Astrocyte (in vitro differentiated cells and primary cell): ENCODE measurements around the gene ASPG. TPM values are rescaled to one million over a fixed set of nuclear protein-coding genes. Genes with fewer than 3 reads are reported as not detected.

ENCODE experiments used
- DNase-seq: peaks from one replicate; pipeline ENCODE4 v3.0.0-alpha.2; 2010; ENCODE audit warnings: low read depth
- FAIRE-seq: peaks from 2 replicates; lab custom pipeline; 2011; peaks lifted over from hg19 to GRCh38; lab: Jason Lieb, UNC
- H2AFZ ChIP-seq: 2 replicates; pipeline ENCODE4 v1.6.0; 2012; ENCODE audit warnings: low read depth, low read length, inconsistent platforms
- H3K27ac ChIP-seq: 2 replicates; pipeline ENCODE4 v1.5.1; 2011; ENCODE audit warnings: low read depth, low read length, inconsistent platforms
- H3K27me3 ChIP-seq: 2 replicates; pipeline ENCODE4 v1.6.0; 2011; ENCODE audit warnings: low read length, inconsistent platforms; ENCODE audit not compliant: insufficient read depth
- H3K36me3 ChIP-seq: 2 replicates; pipeline ENCODE4 v1.5.1; 2011; ENCODE audit warnings: low read length, inconsistent platforms; ENCODE audit not compliant: insufficient read depth
- H3K4me1 ChIP-seq: 2 replicates; pipeline ENCODE4 v1.5.1; 2011; ENCODE audit warnings: low read length, inconsistent platforms; ENCODE audit not compliant: insufficient read depth
- H3K4me2 ChIP-seq: 2 replicates; pipeline ENCODE4 v1.6.0; 2012; ENCODE audit warnings: low read length, inconsistent platforms
- H3K4me3 ChIP-seq: 2 replicates; pipeline ENCODE4 v1.5.1; 2011; ENCODE audit warnings: low read depth, mild to moderate bottlenecking, low read length, inconsistent platforms; ENCODE audit not compliant: insufficient read depth
- H3K79me2 ChIP-seq: 2 replicates; pipeline ENCODE4 v1.6.0; 2012; ENCODE audit warnings: mild to moderate bottlenecking, low read length, inconsistent platforms; ENCODE audit not compliant: insufficient read depth
- H3K9ac ChIP-seq: 2 replicates; pipeline ENCODE4 v1.6.0; 2012; ENCODE audit warnings: mild to moderate bottlenecking, low read length, inconsistent platforms
- H3K9me3 ChIP-seq: 2 replicates; pipeline ENCODE4 v1.5.1; 2012; ENCODE audit warnings: low read depth, mild to moderate bottlenecking, low read length, inconsistent platforms; ENCODE audit not compliant: insufficient read depth
- H4K20me1 ChIP-seq: 2 replicates; pipeline ENCODE4 v1.6.0; 2012; ENCODE audit warnings: low read length, inconsistent platforms; ENCODE audit not compliant: insufficient read depth
- H3K27ac Mint-ChIP-seq: one replicate; pipeline ENCODE4 v1.8.0; 2021; ENCODE audit warnings: mild to moderate bottlenecking, mixed read lengths; ENCODE audit not compliant: unreplicated experiment
- H3K27me3 Mint-ChIP-seq: one replicate; pipeline ENCODE4 v1.8.0; 2021; ENCODE audit warnings: low read depth, mixed read lengths; ENCODE audit not compliant: unreplicated experiment
- H3K36me3 Mint-ChIP-seq: one replicate; pipeline ENCODE4 v1.8.0; 2021; ENCODE audit warnings: low read depth, mixed read lengths; ENCODE audit not compliant: unreplicated experiment
- H3K4me1 Mint-ChIP-seq: one replicate; pipeline ENCODE4 v1.8.0; 2021; ENCODE audit warnings: low read depth, mixed read lengths; ENCODE audit not compliant: unreplicated experiment
- H3K4me3 Mint-ChIP-seq: one replicate; pipeline ENCODE4 v1.8.0; 2021; ENCODE audit warnings: mild to moderate bottlenecking, moderate library complexity, mixed read lengths; ENCODE audit not compliant: unreplicated experiment
- H3K9me3 Mint-ChIP-seq: one replicate; pipeline ENCODE4 v1.8.0; 2021; ENCODE audit warnings: mild to moderate bottlenecking, mixed read lengths; ENCODE audit not compliant: unreplicated experiment
- EZH2 ChIP-seq: IDR thresholded peaks from 2 replicates; pipeline ENCODE4 v1.6.1; 2012; ENCODE audit warnings: mild to moderate bottlenecking, low read length, inconsistent platforms; ENCODE audit not compliant: insufficient read depth
- total RNA-seq: library from RNA; stranded (reverse); gene quantifications from 2 replicates; pipeline ENCODE4 v1.2.1, GENCODE V29; 2021
- TF ChIP-seq, protein P1 (sequence below): IDR thresholded peaks from 2 replicates; pipeline ENCODE4 v1.5.1; 2011; ENCODE audit warnings: low read depth, mild to moderate bottlenecking, inconsistent platforms, low read length, moderate library complexity; ENCODE audit not compliant: insufficient read depth

The ASPG gene
- total RNA-seq, 1 donor from 2014 or later, result not detected

DNA sequence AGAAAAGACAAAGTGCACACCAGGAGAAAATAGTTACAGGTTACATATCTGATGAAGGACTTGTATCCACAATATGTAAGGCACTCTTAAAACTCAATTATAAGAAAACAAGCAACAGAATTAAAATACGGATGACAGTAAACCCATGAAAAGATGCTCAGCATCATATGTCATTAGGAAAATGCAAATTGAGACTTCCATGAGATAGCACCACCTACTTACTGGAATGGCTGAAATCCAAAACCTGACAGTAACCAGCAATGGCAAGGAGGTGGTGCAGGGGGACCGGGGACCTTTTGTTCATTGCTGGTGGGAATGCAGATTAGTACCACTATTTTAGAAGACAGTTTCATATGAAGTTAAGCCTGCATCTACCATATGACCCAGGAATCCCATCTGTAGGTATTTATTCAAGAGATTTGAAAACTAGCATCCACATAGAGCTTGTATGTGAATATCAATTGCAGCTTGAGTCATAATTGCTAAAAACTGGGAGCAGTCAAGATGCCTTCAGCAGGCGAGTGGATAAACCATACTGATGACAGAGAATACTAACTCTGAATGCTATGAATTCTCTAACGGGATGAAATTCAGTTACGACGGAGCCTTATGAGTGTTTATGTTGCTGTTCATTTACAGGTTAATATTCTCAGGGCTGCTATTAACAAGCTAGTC lies 43.9 kb upstream of the ASPG start:
- H3K4me3 ChIP-seq, result no peak overlapping the region
- no peaks in the 10 kb centered on the region for H4K20me1 ChIP-seq
- Mint-ChIP-seq H3K4me1 (no peaks in the 10 kb centered on the region), H3K9me3 (no peaks in the 10 kb centered on the region), H3K36me3 (no peaks in the 10 kb centered on the region), H3K27ac (no peak overlapping the region), H3K4me3 (no peak overlapping the region), H3K27me3 (peaks cover 32% of the 10 kb centered on the region)
- no peaks in the 10 kb centered on the region for H3K4me1 ChIP-seq
- DNase-seq (no peak), FAIRE-seq (no peak)
- H3K4me2 ChIP-seq, result no peak overlapping the region
- H3K79me2 ChIP-seq, result no peaks in the 10 kb centered on the region
- no peaks in the 10 kb centered on the region for H3K36me3 ChIP-seq
- no peak overlapping the region for H3K27ac ChIP-seq
- H3K9ac ChIP-seq, result no peak overlapping the region
- H3K9me3 ChIP-seq, result no peaks in the 10 kb centered on the region
- H2AFZ ChIP-seq, result no peak overlapping the region
- peaks cover 5% of the 10 kb centered on the region for H3K27me3 ChIP-seq
- TF ChIP-seq EZH2, result no peak
- TF ChIP-seq, protein P1, sequence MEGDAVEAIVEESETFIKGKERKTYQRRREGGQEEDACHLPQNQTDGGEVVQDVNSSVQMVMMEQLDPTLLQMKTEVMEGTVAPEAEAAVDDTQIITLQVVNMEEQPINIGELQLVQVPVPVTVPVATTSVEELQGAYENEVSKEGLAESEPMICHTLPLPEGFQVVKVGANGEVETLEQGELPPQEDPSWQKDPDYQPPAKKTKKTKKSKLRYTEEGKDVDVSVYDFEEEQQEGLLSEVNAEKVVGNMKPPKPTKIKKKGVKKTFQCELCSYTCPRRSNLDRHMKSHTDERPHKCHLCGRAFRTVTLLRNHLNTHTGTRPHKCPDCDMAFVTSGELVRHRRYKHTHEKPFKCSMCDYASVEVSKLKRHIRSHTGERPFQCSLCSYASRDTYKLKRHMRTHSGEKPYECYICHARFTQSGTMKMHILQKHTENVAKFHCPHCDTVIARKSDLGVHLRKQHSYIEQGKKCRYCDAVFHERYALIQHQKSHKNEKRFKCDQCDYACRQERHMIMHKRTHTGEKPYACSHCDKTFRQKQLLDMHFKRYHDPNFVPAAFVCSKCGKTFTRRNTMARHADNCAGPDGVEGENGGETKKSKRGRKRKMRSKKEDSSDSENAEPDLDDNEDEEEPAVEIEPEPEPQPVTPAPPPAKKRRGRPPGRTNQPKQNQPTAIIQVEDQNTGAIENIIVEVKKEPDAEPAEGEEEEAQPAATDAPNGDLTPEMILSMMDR, result no peak

DNA sequence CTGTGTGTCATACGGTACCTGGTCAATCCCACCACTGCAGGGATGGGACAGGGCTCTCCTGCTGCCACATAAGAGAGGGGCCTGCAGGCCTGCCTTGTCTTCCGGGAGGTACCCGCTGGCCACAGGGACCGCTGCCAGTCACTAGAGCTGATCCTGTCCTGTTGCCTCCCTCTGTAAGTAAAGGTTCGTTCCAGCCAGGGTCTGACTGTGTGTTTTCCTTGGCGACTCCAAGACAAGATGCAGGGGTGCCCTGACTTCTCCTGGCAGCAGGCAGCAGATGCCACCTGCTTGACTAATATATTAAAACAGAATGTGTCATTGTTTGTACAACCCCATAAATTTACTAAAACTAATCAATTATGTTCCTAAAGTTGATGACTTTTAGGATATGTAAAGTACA lies 41.5 kb upstream of the ASPG start:
- Histone ChIP-seq H3K36me3 (no peaks in the 10 kb centered on the region), H3K9ac (no peak overlapping the region), H3K79me2 (no peaks in the 10 kb centered on the region), H3K4me1 (no peaks in the 10 kb centered on the region), H3K4me3 (no peak overlapping the region), H3K4me2 (no peak overlapping the region), H3K9me3 (no peaks in the 10 kb centered on the region), H4K20me1 (no peaks in the 10 kb centered on the region), H3K27ac (no peak overlapping the region), H3K27me3 (peaks cover 4% of the 10 kb centered on the region), H2AFZ (no peak overlapping the region)
- TF ChIP-seq, protein P1, result no peak
- TF ChIP-seq EZH2, result no peak
- H3K27me3 Mint-ChIP-seq, result peaks cover 22% of the 10 kb centered on the region
- peaks cover 5% of the 10 kb centered on the region for H3K4me1 Mint-ChIP-seq
- H3K27ac Mint-ChIP-seq, result no peak overlapping the region
- H3K9me3 Mint-ChIP-seq, result peaks cover 2% of the 10 kb centered on the region
- DNase-seq, result no peak
- H3K36me3 Mint-ChIP-seq, result no peaks in the 10 kb centered on the region
- no peak for FAIRE-seq
- no peak overlapping the region for H3K4me3 Mint-ChIP-seq

DNA sequence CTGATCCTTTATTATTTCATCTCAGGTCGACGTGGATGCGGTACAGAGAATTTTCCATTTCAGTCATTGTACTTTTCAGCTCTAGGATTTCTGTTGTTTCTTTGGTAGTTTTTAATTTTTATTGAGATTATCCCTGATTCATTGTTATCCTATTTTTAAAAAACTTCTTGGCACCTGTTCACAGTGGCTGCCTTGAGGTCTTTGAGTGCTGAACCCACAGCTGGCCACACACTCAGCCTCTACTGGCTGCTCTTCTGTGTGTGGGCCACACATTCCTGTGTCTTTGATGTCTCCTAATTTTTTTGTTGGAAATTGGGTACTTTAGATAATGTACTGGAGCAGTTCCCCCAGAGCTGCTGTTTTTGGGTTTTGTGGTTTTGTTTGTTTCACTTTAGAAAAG lies 37.7 kb upstream of the ASPG start:
- DNase-seq (no peak), FAIRE-seq (no peak)
- peaks cover 4% of the 10 kb centered on the region for H3K27me3 Mint-ChIP-seq
- no peaks in the 10 kb centered on the region for H3K36me3 ChIP-seq
- H3K4me3 ChIP-seq, result no peak overlapping the region
- TF ChIP-seq EZH2, result no peak
- TF ChIP-seq, protein P1, result no peak
- peaks cover 8% of the 10 kb centered on the region for H3K4me1 Mint-ChIP-seq
- H3K27ac Mint-ChIP-seq, result no peak overlapping the region
- H3K79me2 ChIP-seq, result no peaks in the 10 kb centered on the region
- H3K4me3 Mint-ChIP-seq, result no peak overlapping the region
- no peak overlapping the region for H3K9ac ChIP-seq
- no peak overlapping the region for H2AFZ ChIP-seq
- H3K27ac ChIP-seq, result no peak overlapping the region
- H3K9me3 Mint-ChIP-seq, result peaks cover 2% of the 10 kb centered on the region
- H3K4me1 ChIP-seq, result no peaks in the 10 kb centered on the region
- no peaks in the 10 kb centered on the region for H3K27me3 ChIP-seq
- H4K20me1 ChIP-seq, result no peaks in the 10 kb centered on the region
- no peaks in the 10 kb centered on the region for H3K36me3 Mint-ChIP-seq
- H3K4me2 ChIP-seq, result no peak overlapping the region
- no peaks in the 10 kb centered on the region for H3K9me3 ChIP-seq
